ENCODE measurements around the gene COL9A3.
A peak's percentile ranks its signal among the peaks of the same experiment; 100 is the strongest.

DNA sequence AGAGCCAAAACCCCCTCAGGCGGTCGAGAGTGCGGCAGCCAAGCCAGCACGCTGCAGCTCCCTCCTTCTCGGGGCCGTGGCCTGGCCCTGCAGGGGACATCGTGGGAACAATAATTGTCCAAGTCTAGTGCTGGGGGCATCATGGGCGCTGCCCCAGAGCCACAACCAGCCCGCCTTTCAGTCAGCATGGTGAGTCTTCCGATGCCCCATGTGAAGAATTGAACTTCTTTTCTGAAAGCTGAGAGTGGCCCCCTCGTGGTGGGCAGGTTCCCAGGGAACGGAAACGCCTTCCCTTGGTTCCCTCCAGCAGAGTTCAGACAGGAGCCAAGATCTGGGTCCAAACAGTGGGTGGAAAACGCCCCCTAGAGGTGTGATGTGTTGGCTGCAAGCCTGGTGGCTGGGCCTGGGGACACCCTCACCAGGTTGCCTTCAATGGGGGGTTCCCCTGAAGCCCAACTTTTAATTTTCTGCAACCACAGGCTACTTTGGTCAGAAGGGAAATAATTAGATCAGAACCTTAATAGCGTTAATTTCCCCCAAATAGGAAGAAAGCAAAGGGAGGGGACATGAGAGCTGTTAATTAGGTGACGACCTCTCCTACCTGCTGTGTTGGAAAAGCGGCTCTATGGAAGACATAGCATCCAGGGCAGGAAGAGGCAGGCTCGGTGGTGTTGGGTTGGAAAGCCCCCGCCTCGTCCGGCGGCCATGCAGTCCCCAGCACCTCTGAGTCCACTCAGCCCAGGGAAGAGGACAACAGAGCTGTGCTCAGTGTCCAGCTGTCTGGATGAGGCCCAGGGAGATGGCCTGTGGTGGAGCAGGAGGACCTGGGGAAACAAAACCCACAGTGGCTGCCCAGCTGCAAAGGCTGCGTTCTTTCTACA lies 25.3 kb upstream of the COL9A3 start:
- TF ChIP-seq CTCF (conservative IDR thresholded peaks at IDR 0.05; ENCODE audit: low read length) (peak; percentile 99), EZH2phosphoT487 (IDR thresholded peaks at IDR 0.05; ENCODE audit: borderline replicate concordance) (no peak)

All from Loucy (cell line).